ENCODE measurements around the gene DECR2. TPM values are rescaled to one million over a fixed set of nuclear protein-coding genes. Genes with fewer than 3 reads are reported as not detected.

DECR2 gene
- total RNA-seq, 1 donor from 2014 or later, result 7.1 TPM

DNA sequence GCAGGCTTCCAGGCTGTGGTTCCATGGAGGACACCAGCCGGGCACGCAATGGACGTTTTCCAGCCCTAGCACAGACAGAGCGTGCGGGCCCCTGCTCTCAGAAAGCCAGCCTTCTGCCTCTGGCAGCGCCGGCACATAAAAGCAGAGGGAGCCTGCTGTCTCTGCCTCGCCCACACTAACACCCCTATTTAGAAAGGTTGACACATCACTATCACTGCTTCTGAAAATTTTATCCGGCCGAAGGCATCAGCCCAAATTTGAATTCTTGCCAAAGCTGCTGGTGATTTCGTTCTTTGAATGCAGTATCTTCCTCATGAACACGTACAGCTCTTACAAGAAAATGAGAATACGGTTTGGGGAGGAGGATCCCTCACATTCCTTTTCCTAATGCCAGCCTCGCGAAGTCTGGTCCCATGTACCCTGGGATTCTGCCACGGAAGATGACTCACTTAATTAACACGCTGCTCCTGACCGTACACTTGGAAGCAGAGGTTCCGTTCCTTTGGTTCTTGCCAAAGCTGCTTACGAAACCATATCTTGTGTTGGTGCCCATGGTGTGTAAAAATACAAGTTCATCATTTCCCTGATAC is 22.4 kb downstream of the DECR2 start:
- Mint-ChIP-seq H3K4me1 (peaks cover 32% of the 10 kb centered on the region), H3K27me3 (ENCODE audit: insufficient read depth, low read depth) (peaks cover 22% of the 10 kb centered on the region), H3K4me3 (peak overlapping the region; percentile 81), H3K36me3 (peaks cover 12% of the 10 kb centered on the region), H3K9me3 (peaks cover 3% of the 10 kb centered on the region), H3K27ac (no peak overlapping the region)
- Histone ChIP-seq H3K4me1 (peaks cover 17% of the 10 kb centered on the region), H2AFZ (replicated peaks) (no peak overlapping the region), H3K4me3 (peak overlapping the region; percentile 99), H3F3A (ENCODE audit: low read depth) (no peaks in the 10 kb centered on the region), H3K9ac (no peak overlapping the region), H3K27ac (no peak overlapping the region), H3K79me2 (ENCODE audit: low read depth) (peaks cover 30% of the 10 kb centered on the region), H3K27me3 (peaks cover 39% of the 10 kb centered on the region), H3K4me2 (peak overlapping the region; percentile 85), H3K9me3 (ENCODE audit: low read depth) (no peaks in the 10 kb centered on the region), H4K20me1 (ENCODE audit: low read depth) (peaks cover 30% of the 10 kb centered on the region), H3K36me3 (no peaks in the 10 kb centered on the region)
- peak; percentile 12 for DNase-seq (ENCODE audit: low spot score)
- TF ChIP-seq, protein P1, sequence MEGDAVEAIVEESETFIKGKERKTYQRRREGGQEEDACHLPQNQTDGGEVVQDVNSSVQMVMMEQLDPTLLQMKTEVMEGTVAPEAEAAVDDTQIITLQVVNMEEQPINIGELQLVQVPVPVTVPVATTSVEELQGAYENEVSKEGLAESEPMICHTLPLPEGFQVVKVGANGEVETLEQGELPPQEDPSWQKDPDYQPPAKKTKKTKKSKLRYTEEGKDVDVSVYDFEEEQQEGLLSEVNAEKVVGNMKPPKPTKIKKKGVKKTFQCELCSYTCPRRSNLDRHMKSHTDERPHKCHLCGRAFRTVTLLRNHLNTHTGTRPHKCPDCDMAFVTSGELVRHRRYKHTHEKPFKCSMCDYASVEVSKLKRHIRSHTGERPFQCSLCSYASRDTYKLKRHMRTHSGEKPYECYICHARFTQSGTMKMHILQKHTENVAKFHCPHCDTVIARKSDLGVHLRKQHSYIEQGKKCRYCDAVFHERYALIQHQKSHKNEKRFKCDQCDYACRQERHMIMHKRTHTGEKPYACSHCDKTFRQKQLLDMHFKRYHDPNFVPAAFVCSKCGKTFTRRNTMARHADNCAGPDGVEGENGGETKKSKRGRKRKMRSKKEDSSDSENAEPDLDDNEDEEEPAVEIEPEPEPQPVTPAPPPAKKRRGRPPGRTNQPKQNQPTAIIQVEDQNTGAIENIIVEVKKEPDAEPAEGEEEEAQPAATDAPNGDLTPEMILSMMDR (IDR thresholded peaks at IDR 0.05), result no peak
- TF ChIP-seq EZH2phosphoT487 (IDR thresholded peaks at IDR 0.05), result no peak
- TF ChIP-seq EZH2 (IDR thresholded peaks at IDR 0.05), result no peak

DNA sequence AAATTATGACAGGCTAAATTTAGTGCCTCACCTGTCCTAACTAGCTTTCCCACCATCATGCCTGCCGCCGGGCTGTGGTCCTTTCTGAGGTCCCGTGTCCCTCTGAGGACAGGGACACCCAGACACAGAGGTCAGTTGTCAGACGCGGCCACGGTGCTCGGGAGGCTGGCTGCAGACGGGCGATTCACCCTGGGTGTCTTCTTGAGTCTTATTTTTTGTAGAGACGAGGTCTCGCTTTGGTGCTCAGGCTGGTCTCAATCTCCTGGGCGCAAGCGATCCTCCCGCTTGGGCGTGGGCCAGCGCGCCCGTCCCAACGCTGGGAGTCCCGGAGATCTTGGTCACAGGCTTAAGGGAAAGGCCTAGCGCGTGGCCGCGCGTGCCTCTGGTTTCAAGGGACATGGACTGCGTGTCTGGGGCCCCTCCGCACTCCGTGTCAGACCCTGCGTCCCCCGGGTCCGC is 23.0 kb downstream of the DECR2 start:
- no peak for DNase-seq (ENCODE audit: low spot score)
- Mint-ChIP-seq H3K36me3 (peaks cover 12% of the 10 kb centered on the region), H3K4me1 (peaks cover 32% of the 10 kb centered on the region), H3K27me3 (ENCODE audit: insufficient read depth, low read depth) (peaks cover 19% of the 10 kb centered on the region), H3K9me3 (peaks cover 3% of the 10 kb centered on the region), H3K27ac (no peak overlapping the region), H3K4me3 (peak overlapping the region; percentile 81)
- TF ChIP-seq EZH2 (IDR thresholded peaks at IDR 0.05) (peak; percentile 74), EZH2phosphoT487 (IDR thresholded peaks at IDR 0.05) (peak; percentile 76)
- TF ChIP-seq, protein P1 (IDR thresholded peaks at IDR 0.05), result no peak
- Histone ChIP-seq H3K79me2 (ENCODE audit: low read depth) (peaks cover 35% of the 10 kb centered on the region), H3K27me3 (peaks cover 39% of the 10 kb centered on the region), H3K9me3 (ENCODE audit: low read depth) (no peaks in the 10 kb centered on the region), H4K20me1 (ENCODE audit: low read depth) (peaks cover 35% of the 10 kb centered on the region), H3F3A (ENCODE audit: low read depth) (no peaks in the 10 kb centered on the region), H3K4me2 (peak overlapping the region; percentile 85), H3K27ac (no peak overlapping the region), H2AFZ (replicated peaks) (peak overlapping the region; percentile 91), H3K9ac (no peak overlapping the region), H3K36me3 (no peaks in the 10 kb centered on the region), H3K4me3 (peak overlapping the region; percentile 99), H3K4me1 (peaks cover 17% of the 10 kb centered on the region)

DNA sequence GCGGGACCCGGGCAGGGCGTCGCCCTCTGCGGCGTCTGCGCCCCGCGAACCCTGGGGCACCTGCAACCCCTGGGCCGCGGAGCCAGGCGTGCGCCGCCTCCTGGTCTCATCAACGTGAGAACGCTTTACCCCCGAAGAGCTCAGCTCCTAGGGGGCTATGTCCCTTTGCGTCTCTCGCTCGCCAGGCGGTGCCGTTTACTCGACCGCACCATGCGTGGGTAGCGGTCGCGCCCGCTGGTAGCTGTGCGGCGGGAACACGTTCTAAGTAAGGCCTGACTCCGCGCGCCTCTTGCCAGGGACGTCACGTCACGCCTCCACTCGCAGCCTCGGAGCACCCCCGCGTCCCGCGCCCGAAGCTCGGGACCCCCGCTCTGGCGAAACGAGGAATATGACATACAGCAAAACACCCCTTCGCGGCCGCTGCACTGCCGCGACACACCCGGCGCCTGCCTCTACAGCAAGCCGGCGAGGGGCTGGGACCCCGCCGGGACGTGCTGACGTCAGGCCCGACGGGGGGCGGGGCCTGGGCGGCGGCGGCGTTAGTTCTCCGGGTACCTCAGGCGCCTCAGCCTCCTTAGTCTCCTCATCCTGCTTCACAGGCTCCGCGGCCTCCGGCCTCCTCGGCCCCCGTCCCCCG is 23.5 kb downstream of the DECR2 start, which contains the start of gene RAB11FIP3:
Gene RAB11FIP3 (plus strand): TSS at position 568 of the 637 bp plus-strand sequence. CDS start 358 bp downstream, outside the sequence.
- H3K9me3 Mint-ChIP-seq, result peaks cover 3% of the 10 kb centered on the region
- peaks cover 36% of the 10 kb centered on the region for H3K4me1 Mint-ChIP-seq
- Histone ChIP-seq H3K4me3 (peak within 1 kb of the TSS; percentile 99), H3K27me3 (peaks cover 39% of the 10 kb centered on the region), H3K36me3 (no peaks in the 10 kb centered on the region), H3K9me3 (ENCODE audit: low read depth) (no peaks in the 10 kb centered on the region), H4K20me1 (ENCODE audit: low read depth) (peaks cover 41% of the 10 kb centered on the region), H3K4me1 (peaks cover 17% of the 10 kb centered on the region), H3F3A (ENCODE audit: low read depth) (no peaks in the 10 kb centered on the region), H3K9ac (peak within 1 kb of the TSS; percentile 55), H3K4me2 (peak within 1 kb of the TSS; percentile 96), H3K27ac (no peak within 1 kb of the TSS), H2AFZ (replicated peaks) (peak within 1 kb of the TSS; percentile 91), H3K79me2 (ENCODE audit: low read depth) (peaks cover 40% of the 10 kb centered on the region)
- H3K27ac Mint-ChIP-seq, result no peak within 1 kb of the TSS
- H3K36me3 Mint-ChIP-seq, result peaks cover 16% of the 10 kb centered on the region
- peak within 1 kb of the TSS; percentile 95 for H3K4me3 Mint-ChIP-seq
- DNase-seq (ENCODE audit: low spot score), result peak; percentile 91
- peaks cover 19% of the 10 kb centered on the region for H3K27me3 Mint-ChIP-seq (ENCODE audit: insufficient read depth, low read depth)
- TF ChIP-seq EZH2phosphoT487 (IDR thresholded peaks at IDR 0.05), result peak; percentile 54
- TF ChIP-seq, protein P1 (IDR thresholded peaks at IDR 0.05), result peak; percentile 45
- TF ChIP-seq EZH2 (IDR thresholded peaks at IDR 0.05), result peak; percentile 52
